Gastroesophageal sphincter (tissue), 3 donors: ENCODE data around the gene GRPEL1.

Experiments used
- CTCF ChIP-seq, 4 experiments: fragments of 200-600 bp in 2 of 4; fragments of 450-650 bp in 2 of 4; sonication (generic) in 1 of 4; IDR thresholded peaks; one replicate each; pipeline ENCODE4 v1.5.1; 2017 to 2019; ENCODE audit warnings: antibody characterized with exemption in 4 of 4, mild to moderate bottlenecking in 2 of 4, moderate library complexity in 2 of 4
- POLR2A ChIP-seq, 2 donors: fragments of 450-650 bp; IDR thresholded peaks; one replicate each; pipeline ENCODE4 v1.6.1; 2017; ENCODE audit warnings: antibody characterized with exemption in 2 of 2, mild to moderate bottlenecking in 2 of 2, moderate library complexity in 1 of 2
- POLR2AphosphoS5 ChIP-seq: sonication (generic); formaldehyde crosslinking; IDR thresholded peaks from one replicate; pipeline ENCODE4 v1.6.1; 2017; ENCODE audit warnings: antibody characterized with exemption

DNA sequence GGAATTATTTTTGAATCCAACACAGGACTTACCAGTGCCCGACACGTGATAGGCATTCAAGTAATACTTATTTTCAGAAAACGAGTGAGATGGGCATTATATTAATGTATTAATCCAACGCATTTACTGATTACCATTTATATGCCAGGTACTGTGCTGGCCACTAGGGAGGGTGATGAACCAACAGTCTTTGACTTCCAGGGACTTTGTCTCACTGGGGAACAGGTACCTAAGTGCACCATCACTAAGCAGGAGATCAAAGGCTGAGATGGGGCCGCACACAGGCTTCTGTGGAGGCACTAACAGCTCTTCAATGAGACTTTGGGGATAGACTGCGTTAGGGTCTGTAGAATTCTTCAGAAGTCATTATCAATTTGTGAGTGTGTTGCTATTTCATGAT, 30.4 kb downstream of the GRPEL1 start:
- TF ChIP-seq CTCF (IDR thresholded peaks at IDR 0.05) (no peak), POLR2AphosphoS5 (no peak), POLR2A (IDR thresholded peaks at IDR 0.05) (no peak)
